Ectodermal cell (in vitro differentiated cells): ENCODE measurements around the gene GIPC3.

Experiments
- H3K27ac ChIP-seq: 2 replicates; pipeline ENCODE4 v1.7.0; 2013; ENCODE audit warnings: mild to moderate bottlenecking, low read depth, low read length; ENCODE audit not compliant: insufficient read depth, poor library complexity, severe bottlenecking
- H3K27me3 ChIP-seq: 2 replicates; pipeline ENCODE4 v1.7.0; 2013; ENCODE audit warnings: mild to moderate bottlenecking, low read length; ENCODE audit not compliant: insufficient read depth, control insufficient read depth, poor library complexity, severe bottlenecking
- H3K36me3 ChIP-seq: one replicate; pipeline ENCODE4 v1.7.0; 2013; ENCODE audit warnings: low read length; ENCODE audit not compliant: control insufficient read depth, insufficient read depth
- H3K4me1 ChIP-seq: one replicate; pipeline ENCODE4 v1.7.0; 2013; ENCODE audit warnings: low read length; ENCODE audit not compliant: control insufficient read depth, insufficient read depth
- H3K4me3 ChIP-seq: 2 replicates; pipeline ENCODE4 v1.7.0; 2013; ENCODE audit warnings: low read depth, low read length, control low read depth; ENCODE audit not compliant: insufficient read depth
- H3K9me3 ChIP-seq: 2 replicates; pipeline ENCODE4 v1.7.0; 2013; ENCODE audit warnings: mild to moderate bottlenecking, low read length, moderate library complexity; ENCODE audit not compliant: control insufficient read depth
- WGBS, 2 experiments: methylation state at CpG; one replicate each; pipeline ENCODE4 v1.1.7; 2013; ENCODE audit warnings: missing lambda C conversion rate in 2 of 2; 5-methylcytosine and 5-hydroxymethylcytosine counted together

GIPC3 gene

DNA sequence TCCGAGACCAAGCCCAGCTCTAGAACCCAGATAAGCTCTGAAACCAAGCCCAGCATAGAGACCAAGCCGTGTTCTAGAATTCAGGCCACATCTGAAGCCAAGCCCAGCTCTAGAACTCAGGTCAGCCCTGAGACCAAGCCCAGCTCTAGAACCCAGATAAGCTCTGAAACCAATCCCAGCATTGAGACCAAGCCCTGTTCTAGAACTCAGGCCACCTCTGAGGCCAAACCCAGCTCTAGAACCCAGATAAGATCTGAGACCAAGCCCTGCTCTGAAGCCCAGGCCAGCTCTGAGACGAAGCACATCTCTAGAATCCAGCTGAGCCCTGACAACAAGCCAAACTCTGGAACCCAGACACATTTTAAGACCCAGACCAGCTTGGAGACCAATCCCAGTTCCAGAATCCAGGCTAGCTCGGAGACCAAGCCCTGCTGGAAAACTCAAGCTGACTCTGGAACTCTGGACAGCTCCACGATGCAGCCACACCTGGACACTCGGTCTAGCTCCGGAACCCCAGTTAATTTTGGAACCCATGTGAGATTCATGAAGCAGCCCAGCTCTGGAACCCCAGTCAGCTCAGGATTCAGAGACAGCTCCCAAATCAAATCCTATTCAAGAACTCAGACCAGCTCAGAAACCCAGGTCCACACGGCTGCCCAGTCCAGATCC, 5.8 kb downstream of the GIPC3 start:
- Histone ChIP-seq H3K9me3 (no peaks in the 10 kb centered on the region), H3K4me1 (no peaks in the 10 kb centered on the region), H3K36me3 (no peaks in the 10 kb centered on the region), H3K27ac (no peak overlapping the region), H3K4me3 (no peak overlapping the region), H3K27me3 (peaks cover 18% of the 10 kb centered on the region)
- WGBS, 2 experiments = 87 to 91% methylated on average over 8 of the region's 8 CpGs

- 86 to 89% methylated on average over 9 of the region's 9 CpGs for WGBS, 2 experiments
- Histone ChIP-seq H3K36me3 (no peaks in the 10 kb centered on the region), H3K9me3 (no peaks in the 10 kb centered on the region), H3K4me1 (no peaks in the 10 kb centered on the region), H3K4me3 (no peak overlapping the region), H3K27me3 (peaks cover 9% of the 10 kb centered on the region), H3K27ac (no peak overlapping the region)
These were observed 6.8 kb downstream of the GIPC3 start for GRCh38 chr19:3591876-3592613.

DNA sequence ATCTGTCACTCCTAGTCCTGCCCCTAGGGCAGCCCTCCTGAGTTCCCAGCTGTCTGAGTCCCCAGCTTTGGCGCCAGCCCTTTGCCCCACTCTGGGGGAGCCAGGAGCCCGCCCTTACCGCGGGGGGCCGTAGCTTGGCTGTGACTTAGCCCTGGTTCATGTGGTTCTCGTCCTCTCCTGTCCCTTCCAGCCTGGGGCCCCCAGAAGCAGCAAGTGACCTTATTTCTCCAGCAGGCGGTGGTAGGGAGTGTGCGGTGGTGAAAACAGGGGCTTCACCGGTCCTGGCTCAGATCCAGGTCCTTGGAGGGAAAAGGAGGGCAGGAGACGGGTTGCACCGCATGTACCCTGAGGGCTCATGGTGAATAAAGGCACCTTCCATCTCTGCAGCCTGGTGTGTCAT, 7.9 kb downstream of the GIPC3 start:
- Histone ChIP-seq H3K4me3 (no peak overlapping the region), H3K36me3 (no peaks in the 10 kb centered on the region), H3K9me3 (no peaks in the 10 kb centered on the region), H3K4me1 (no peaks in the 10 kb centered on the region), H3K27me3 (peaks cover 7% of the 10 kb centered on the region), H3K27ac (no peak overlapping the region)
- WGBS, 2 experiments = 35 to 37% methylated on average over 11 of the region's 11 CpGs

- no peaks in the 10 kb centered on the region for H3K9me3 ChIP-seq
- peaks cover 7% of the 10 kb centered on the region for H3K27me3 ChIP-seq
- H3K27ac ChIP-seq = no peak overlapping the region
- WGBS, 2 experiments = 90% methylated on average over 34 of the region's 34 CpGs
- no peak overlapping the region for H3K4me3 ChIP-seq
- H3K4me1 ChIP-seq = no peaks in the 10 kb centered on the region
- no peaks in the 10 kb centered on the region for H3K36me3 ChIP-seq
These were observed 10.3 kb downstream of the GIPC3 start for GRCh38 chr19:3595521-3596061.

- Histone ChIP-seq H3K9me3 (no peaks in the 10 kb centered on the region), H3K36me3 (no peaks in the 10 kb centered on the region), H3K27me3 (peaks cover under 1% of the 10 kb centered on the region), H3K4me3 (no peak overlapping the region), H3K27ac (no peak overlapping the region), H3K4me1 (no peaks in the 10 kb centered on the region)
- WGBS, 2 experiments = 89 to 91% methylated on average over 28 of the region's 28 CpGs
These were observed 14.5 kb downstream of the GIPC3 start for GRCh38 chr19:3599776-3600187.

GRCh38 chr19:3601021-3601420, 15.7 kb downstream of the GIPC3 start:
- no peaks in the 10 kb centered on the region for H3K4me1 ChIP-seq
- no peaks in the 10 kb centered on the region for H3K36me3 ChIP-seq

GRCh38 chr19:3603121-3603811, 18.0 kb downstream of the GIPC3 start:
- Histone ChIP-seq H3K4me1 (peaks cover 12% of the 10 kb centered on the region), H3K4me3 (no peak overlapping the region), H3K27ac (no peak overlapping the region), H3K36me3 (no peaks in the 10 kb centered on the region), H3K9me3 (no peaks in the 10 kb centered on the region), H3K27me3 (peaks cover 35% of the 10 kb centered on the region)
- WGBS, 2 experiments = 87 to 90% methylated on average over 23 of the region's 23 CpGs

More at GRCh38 chr19:3601021-3601420, 15.7 kb downstream of the GIPC3 start:
- peaks cover 13% of the 10 kb centered on the region for H3K27me3 ChIP-seq
- H3K9me3 ChIP-seq = no peaks in the 10 kb centered on the region
- WGBS, 2 experiments = 89 to 93% methylated on average over 12 of the region's 12 CpGs
- no peak overlapping the region for H3K4me3 ChIP-seq
- H3K27ac ChIP-seq = no peak overlapping the region

- Histone ChIP-seq H3K36me3 (no peaks in the 10 kb centered on the region), H3K4me1 (peaks cover 14% of the 10 kb centered on the region), H3K27ac (no peak overlapping the region), H3K4me3 (no peak overlapping the region), H3K9me3 (no peaks in the 10 kb centered on the region), H3K27me3 (peaks cover 35% of the 10 kb centered on the region)
- WGBS, 2 experiments = 91 to 92% methylated on average over 27 of the region's 27 CpGs
These were observed 19.1 kb downstream of the GIPC3 start for GRCh38 chr19:3604227-3604986.

- 86 to 89% methylated on average over 11 of the region's 11 CpGs for WGBS, 2 experiments
- peaks cover 14% of the 10 kb centered on the region for H3K4me1 ChIP-seq
These were observed 19.7 kb downstream of the GIPC3 start for GRCh38 chr19:3604987-3605343.

More at GRCh38 chr19:3604987-3605343, 19.7 kb downstream of the GIPC3 start:
- H3K9me3 ChIP-seq = no peaks in the 10 kb centered on the region
- no peak overlapping the region for H3K4me3 ChIP-seq
- H3K36me3 ChIP-seq = peaks cover 3% of the 10 kb centered on the region
- H3K27me3 ChIP-seq = peaks cover 35% of the 10 kb centered on the region
- no peak overlapping the region for H3K27ac ChIP-seq
